Measurements from ENCODE around the gene PTPRK.

The PTPRK gene

DNA sequence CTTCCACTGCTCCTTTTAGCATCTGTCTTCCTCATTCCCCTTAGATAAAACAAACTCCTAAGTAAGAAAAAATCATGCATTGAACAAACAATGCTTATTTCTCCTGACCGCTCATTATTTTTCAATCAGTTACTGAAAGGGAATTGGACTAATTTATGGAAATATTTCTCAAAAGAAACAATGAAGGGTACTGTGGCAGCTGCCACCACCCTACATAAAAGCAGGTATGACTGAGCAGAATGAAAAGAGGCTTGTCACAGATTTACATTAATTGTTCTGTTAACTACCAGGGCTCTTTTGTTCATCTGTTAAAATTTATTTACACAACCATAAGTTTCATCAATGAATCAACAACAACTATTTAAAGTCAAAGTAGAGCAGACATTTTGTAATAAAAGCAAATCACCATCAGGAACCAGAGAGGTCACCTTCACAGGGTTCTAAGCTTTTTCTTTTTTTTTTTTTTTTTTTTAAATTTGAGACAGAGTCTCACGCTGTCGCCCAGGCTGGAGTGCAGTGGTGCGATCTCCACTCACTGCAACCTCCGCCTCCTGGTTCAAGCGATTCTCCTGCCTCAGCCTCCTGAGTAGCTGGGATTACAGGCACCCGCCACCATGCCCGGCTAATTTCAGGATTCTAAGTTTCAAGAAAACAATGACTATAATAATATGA lies 204.0 kb downstream of the PTPRK start:
- H3K27ac ChIP-seq = no peak overlapping the region
- no peak for DNase-seq
- peaks cover 0 to 6% (median 0%) of the 10 kb centered on the region in 4 donors for H3K4me1 ChIP-seq
- H3K4me3 ChIP-seq = no peak overlapping the region
- no peaks in the 10 kb centered on the region for H3K9me3 ChIP-seq
- H3K36me3 ChIP-seq = no peaks in the 10 kb centered on the region
- H3K27me3 ChIP-seq = no peaks in the 10 kb centered on the region
- no peak for TF ChIP-seq CTCF (IDR thresholded peaks at IDR 0.05)
- intact Hi-C loops (cut with DNase I; ENCODE audit: low total_unique reads) = no loop called here

GRCh38 chr6:128314190-128314589 lies 206.2 kb downstream of the PTPRK start:
- no peak for DNase-seq
- no peaks in the 10 kb centered on the region for H3K9me3 ChIP-seq
- intact Hi-C loops (cut with DNase I; ENCODE audit: low total_unique reads) = no loop called here
- H3K4me3 ChIP-seq = no peak overlapping the region
- H3K36me3 ChIP-seq = no peaks in the 10 kb centered on the region
- peaks cover 0 to 9% (median 0%) of the 10 kb centered on the region in 4 donors for H3K4me1 ChIP-seq
- no peak for TF ChIP-seq CTCF (IDR thresholded peaks at IDR 0.05)
- no peaks in the 10 kb centered on the region for H3K27me3 ChIP-seq
- H3K27ac ChIP-seq = no peak overlapping the region

DNA sequence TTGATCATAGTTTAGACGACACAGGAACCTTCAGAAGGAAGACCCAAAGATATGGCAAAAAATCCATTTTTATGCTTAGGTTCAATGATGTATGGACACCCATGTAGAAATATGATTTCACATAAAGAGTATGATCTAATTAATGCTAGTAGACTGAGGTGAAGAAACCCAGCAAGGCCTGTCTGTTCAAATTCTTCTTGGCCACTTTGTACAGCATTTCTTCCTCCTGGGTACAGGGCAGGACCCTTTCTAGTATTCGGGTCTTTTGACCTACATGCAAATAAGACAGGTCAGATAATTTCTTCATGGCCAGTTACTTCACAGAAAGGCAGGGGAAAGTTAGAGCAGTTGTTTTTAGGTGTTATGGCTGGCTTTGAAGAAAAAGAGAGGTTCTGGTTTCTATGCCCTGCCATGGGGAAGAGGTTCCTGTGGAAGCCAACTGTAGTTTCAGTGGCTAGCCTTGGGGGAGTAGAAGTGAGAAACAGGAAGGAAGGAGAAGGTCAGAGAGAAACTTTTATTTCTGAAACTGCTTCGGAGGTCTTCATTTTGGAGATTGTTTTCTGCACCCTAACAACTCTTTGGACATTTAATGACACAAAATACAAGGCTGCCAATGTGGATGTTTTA lies 208.3 kb downstream of the PTPRK start:
- H3K27me3 ChIP-seq = no peaks in the 10 kb centered on the region
- H3K27ac ChIP-seq = no peak overlapping the region
- H3K4me1 ChIP-seq = peaks cover 0 to 11% (median 0%) of the 10 kb centered on the region in 4 donors
- no peaks in the 10 kb centered on the region for H3K36me3 ChIP-seq
- no peak for DNase-seq
- H3K4me3 ChIP-seq = no peak overlapping the region
- TF ChIP-seq CTCF (IDR thresholded peaks at IDR 0.05) = no peak
- no peaks in the 10 kb centered on the region for H3K9me3 ChIP-seq
- intact Hi-C loops (cut with DNase I; ENCODE audit: low total_unique reads) = no loop called here

- peaks cover 0 to 14% (median 0%) of the 10 kb centered on the region in 4 donors for H3K4me1 ChIP-seq
- no peak overlapping the region for H3K27ac ChIP-seq
- no peak overlapping the region for H3K4me3 ChIP-seq
- no peak for TF ChIP-seq CTCF (IDR thresholded peaks at IDR 0.05)
- DNase-seq = no peak
- H3K36me3 ChIP-seq = no peaks in the 10 kb centered on the region
- intact Hi-C loops (cut with DNase I; ENCODE audit: low total_unique reads) = no loop called here
- H3K9me3 ChIP-seq = no peaks in the 10 kb centered on the region
- H3K27me3 ChIP-seq = no peaks in the 10 kb centered on the region
Measured at GRCh38 chr6:128310451-128310850, 209.9 kb downstream of the PTPRK start.

GRCh38 chr6:128307671-128308070 lies 212.7 kb downstream of the PTPRK start:
- Histone ChIP-seq H3K36me3 (no peaks in the 10 kb centered on the region), H3K4me1 (peaks cover 0 to 27% (median 0%) of the 10 kb centered on the region in 4 donors), H3K27me3 (no peaks in the 10 kb centered on the region), H3K9me3 (no peaks in the 10 kb centered on the region), H3K27ac (no peak overlapping the region), H3K4me3 (no peak overlapping the region)
- intact Hi-C loops (cut with DNase I; ENCODE audit: low total_unique reads) = no loop called here
- no peak for DNase-seq
- no peak for TF ChIP-seq CTCF (IDR thresholded peaks at IDR 0.05)

Measured in tibial artery (tissue), 4 donors.